ENCODE results near the gene AUTS2. TPM values are rescaled to one million over a fixed set of nuclear protein-coding genes. Genes with fewer than 3 reads are reported as not detected.

AUTS2 gene
- total RNA-seq, 1 experiment from 2014 or later = 13.9 TPM

GRCh38 chr7:70679661-70680060 is 1081.4 kb downstream of the AUTS2 start:
- DNase-seq (ENCODE audit: low read depth) = peak; percentile 33

GRCh38 chr7:70680306-70680705 is 1082.0 kb downstream of the AUTS2 start:
- no peak for DNase-seq (ENCODE audit: low read depth)

- DNase-seq (ENCODE audit: low read depth) = no peak
Observed at GRCh38 chr7:70680743-70681468, 1082.6 kb downstream of the AUTS2 start.

GRCh38 chr7:70681469-70682350 is 1083.4 kb downstream of the AUTS2 start:
- peak; percentile 65 for DNase-seq (ENCODE audit: low read depth)

- no peak for DNase-seq (ENCODE audit: low read depth)
Observed at GRCh38 chr7:70684173-70684572, 1085.9 kb downstream of the AUTS2 start.

GRCh38 chr7:70693321-70693685 is 1095.0 kb downstream of the AUTS2 start:
- peak; percentile 41 for DNase-seq (ENCODE audit: low read depth)

- peak; percentile 93 for DNase-seq (ENCODE audit: low read depth)
Observed at GRCh38 chr7:70693686-70694433, 1095.6 kb downstream of the AUTS2 start.

- peak; percentile 79 for DNase-seq (ENCODE audit: low read depth)
Observed at GRCh38 chr7:70694434-70694970, 1096.2 kb downstream of the AUTS2 start.

GRCh38 chr7:70694971-70695794 is 1096.9 kb downstream of the AUTS2 start:
- DNase-seq (ENCODE audit: low read depth) = peak; percentile 58

GRCh38 chr7:70695795-70696083 is 1097.5 kb downstream of the AUTS2 start:
- DNase-seq (ENCODE audit: low read depth) = peak; percentile 53

- peak; percentile 59 for DNase-seq (ENCODE audit: low read depth)
Observed at GRCh38 chr7:70696201-70696754, 1098.0 kb downstream of the AUTS2 start.

- peak; percentile 75 for DNase-seq (ENCODE audit: low read depth)
Observed at GRCh38 chr7:70698219-70698832, 1100.1 kb downstream of the AUTS2 start.

- no peak for DNase-seq (ENCODE audit: low read depth)
Observed at GRCh38 chr7:70699271-70699670, 1101.0 kb downstream of the AUTS2 start.

GRCh38 chr7:70700055-70700940 is 1102.0 kb downstream of the AUTS2 start:
- no peak for DNase-seq (ENCODE audit: low read depth)

GRCh38 chr7:70700941-70701425 is 1102.7 kb downstream of the AUTS2 start:
- DNase-seq (ENCODE audit: low read depth) = no peak

- no peak for DNase-seq (ENCODE audit: low read depth)
Observed at GRCh38 chr7:70701477-70701876, 1103.2 kb downstream of the AUTS2 start.

- DNase-seq (ENCODE audit: low read depth) = no peak
Observed at GRCh38 chr7:70701991-70702390, 1103.7 kb downstream of the AUTS2 start.

GRCh38 chr7:70703785-70704184 is 1105.5 kb downstream of the AUTS2 start:
- DNase-seq (ENCODE audit: low read depth) = no peak

- DNase-seq (ENCODE audit: low read depth) = no peak
Observed at GRCh38 chr7:70704831-70705346, 1106.6 kb downstream of the AUTS2 start.
